IPS-NIHi7 (cell line): Measurements from ENCODE around the gene AKR1C4.

Source experiments
- DNase-seq: peaks from one replicate; pipeline ENCODE4 v3.0.0; 2012; ENCODE audit warnings: mixed read lengths; ENCODE audit errors: extremely low spot score

AKR1C4 gene

GRCh38 chr10:5266804-5267203 lies 70.2 kb downstream of the AKR1C4 start:
- no peak for DNase-seq

- DNase-seq, result no peak
Observed at GRCh38 chr10:5268234-5268633, 71.6 kb downstream of the AKR1C4 start.
